B cell (primary cell): ENCODE data around the gene RIBC2. TPM values are rescaled to one million over a fixed set of nuclear protein-coding genes. Genes with fewer than 3 reads are reported as not detected.
"Not testable (repeated sequence)": the region's sequence is repeated elsewhere in the genome, so short reads cannot be mapped to it uniquely, and the experiment has no call there.

ENCODE experiments used
- ATAC-seq: fragments of 200-7000 bp; cut with Tn5 transposase; one replicate; pipeline ENCODE4 v1.10.0; 2021; ENCODE audit warnings: low read depth, mild to moderate bottlenecking, moderate number of reproducible peaks, moderate library complexity
- CTCF ChIA-PET: fragments of 350-600 bp; sonication (Branson Sonifier 250); formaldehyde crosslinking; loops from one replicate; lab custom pipeline; 2021; ENCODE audit warnings: antibody characterized with exemption, inconsistent platforms; lab: Charles Lee
- POLR2A ChIA-PET: fragments of 350-600 bp; sonication (Branson Sonifier 250); formaldehyde crosslinking; loops from one replicate; lab custom pipeline; 2021; ENCODE audit warnings: antibody characterized with exemption; lab: Charles Lee
- DNase-seq: peaks from one replicate; pipeline ENCODE4 v3.0.0; 2013
- H2AFZ ChIP-seq: 2 replicates; pipeline ENCODE4 v1.6.1; 2012; ENCODE audit warnings: mild to moderate bottlenecking, low read depth, low read length; ENCODE audit not compliant: insufficient read depth, poor library complexity, severe bottlenecking
- H3K27ac ChIP-seq, 2 donors: 1 replicate in 1 of 2; 2 replicates in 1 of 2; pipeline ENCODE4 v1.5.1; 2012 to 2013; ENCODE audit warnings: low read length in 2 of 2, mild to moderate bottlenecking in 2 of 2, moderate library complexity in 1 of 2
- H3K27me3 ChIP-seq, 4 experiments: fragments of 200-600 bp in 1 of 4; sonication (generic) in 1 of 4; replicated peaks in 1 of 4; 1 replicate in 2 of 4; 2 replicates in 2 of 4; pipeline versions ENCODE4 v1.6.1 to v1.7.0; 2013 to 2016; ENCODE audit warnings: low read length in 3 of 4, mild to moderate bottlenecking in 2 of 4, mixed read lengths in 1 of 4, moderate library complexity in 1 of 4; ENCODE audit not compliant: insufficient read depth in 4 of 4, control insufficient read depth in 3 of 4; ENCODE audit errors: control extremely low read depth in 1 of 4
- H3K36me3 ChIP-seq, 2 experiments: replicated peaks in 1 of 2; 1 replicate in 1 of 2; 2 replicates in 1 of 2; pipeline versions ENCODE4 v1.6.1 to v1.7.1; 2013; ENCODE audit warnings: low read length in 1 of 2; ENCODE audit not compliant: insufficient read depth in 2 of 2, control insufficient read depth in 1 of 2; ENCODE audit errors: control extremely low read depth in 1 of 2, extremely low read depth in 1 of 2
- H3K4me1 ChIP-seq, 2 donors: fragments of 200-600 bp in 1 of 2; sonication (generic) in 1 of 2; 1 replicate in 1 of 2; 2 replicates in 1 of 2; pipeline versions ENCODE4 v1.5.1 to v1.6.1; 2013 to 2017; ENCODE audit warnings: low read length in 2 of 2; ENCODE audit not compliant: control insufficient read depth in 2 of 2, insufficient read depth in 2 of 2
- H3K4me2 ChIP-seq: replicated peaks from 2 replicates; pipeline ENCODE3; 2012; ENCODE audit warnings: mild to moderate bottlenecking, low read depth, low read length; ENCODE audit not compliant: poor library complexity, severe bottlenecking
- H3K4me3 ChIP-seq, 5 experiments: fragments of 200-600 bp in 1 of 5; sonication (generic) in 1 of 5; 1 replicate in 3 of 5; 2 replicates in 2 of 5; pipeline versions ENCODE4 v1.5.1 to v1.7.0; 2011 to 2016; ENCODE audit warnings: low read length in 4 of 5, mild to moderate bottlenecking in 4 of 5, low read depth in 2 of 5, control low read depth in 1 of 5, moderate library complexity in 1 of 5; ENCODE audit not compliant: insufficient read depth in 1 of 5; ENCODE audit errors: control extremely low read depth in 1 of 5, extremely low read depth in 1 of 5
- H3K79me2 ChIP-seq: fragments of 200-600 bp; sonication (generic); one replicate; pipeline ENCODE4 v1.6.0; 2016; ENCODE audit warnings: low read length; ENCODE audit not compliant: control insufficient read depth, insufficient read depth
- H3K9ac ChIP-seq: fragments of 200-600 bp; sonication (generic); 2 replicates; pipeline ENCODE4 v1.6.1; 2017; ENCODE audit warnings: mild to moderate bottlenecking, low read length, moderate library complexity
- H3K9me3 ChIP-seq, 3 donors: one replicate each; pipeline versions ENCODE4 v1.6.1 to v1.7.1; 2013; ENCODE audit warnings: low read length in 2 of 3; ENCODE audit not compliant: control insufficient read depth in 2 of 3, insufficient read depth in 1 of 3; ENCODE audit errors: control extremely low read depth in 1 of 3
- H4K20me1 ChIP-seq: 2 replicates; pipeline ENCODE4 v1.6.0; 2012; ENCODE audit warnings: mild to moderate bottlenecking, low read length; ENCODE audit not compliant: insufficient read depth, control insufficient read depth, poor library complexity, severe bottlenecking
- H3K27ac Mint-ChIP-seq: one replicate; pipeline ENCODE4 v1.8.0; 2021; ENCODE audit warnings: mixed read lengths
- H3K27me3 Mint-ChIP-seq: one replicate; pipeline ENCODE4 v1.8.0; 2021; ENCODE audit warnings: mixed read lengths
- H3K4me1 Mint-ChIP-seq: one replicate; pipeline ENCODE4 v1.8.0; 2021; ENCODE audit warnings: mixed read lengths
- H3K4me3 Mint-ChIP-seq: one replicate; pipeline ENCODE4 v1.8.0; 2021; ENCODE audit warnings: mixed read lengths
- H3K9me3 Mint-ChIP-seq: one replicate; pipeline ENCODE4 v1.8.0; 2022; ENCODE audit warnings: mixed read lengths; ENCODE audit not compliant: insufficient read depth
- EZH2 ChIP-seq: IDR thresholded peaks from 2 replicates; pipeline ENCODE4 v1.6.1; 2012; ENCODE audit warnings: borderline replicate concordance, low read depth, mild to moderate bottlenecking, moderate library complexity, low read length; ENCODE audit not compliant: insufficient read depth, poor library complexity, severe bottlenecking
- WGBS: methylation state at CpG from one replicate; pipeline ENCODE4 v1.1.5; 2013; ENCODE audit warnings: missing lambda C conversion rate; ENCODE audit not compliant: insufficient coverage; 5-methylcytosine and 5-hydroxymethylcytosine counted together
- intact Hi-C: fragments of 100-400 bp; cut with micrococcal nuclease; formaldehyde crosslinking; loops from one replicate; pipeline ENCODE4 v1.10.0; 2022
- polyA plus RNA-seq: library from polyadenylated mRNA; depleted of rRNA; stranded (reverse); fragments of >200 nt; gene quantifications from 2 replicates; pipeline ENCODE4 v1.2.3, GENCODE V29; 2012
- total RNA-seq, 2 donors: library from RNA; stranded (reverse); fragments of 120-200 nt in 1 of 2; gene quantifications; 1 replicate in 1 of 2; 2 replicates in 1 of 2; pipeline versions ENCODE4 v1.2.3 to v1.2.4, GENCODE V29; 2013 to 2022
- TF ChIP-seq, protein P1 (sequence below): fragments of 200-600 bp; IDR thresholded peaks from one replicate; pipeline ENCODE4 v1.8.0; 2022; ENCODE audit warnings: antibody characterized with exemption, mild to moderate bottlenecking

Gene RIBC2
- total and polyA plus RNA-seq, 2 donors (not counting 1 experiment from before 2014, with no cell fraction given): not detected

DNA sequence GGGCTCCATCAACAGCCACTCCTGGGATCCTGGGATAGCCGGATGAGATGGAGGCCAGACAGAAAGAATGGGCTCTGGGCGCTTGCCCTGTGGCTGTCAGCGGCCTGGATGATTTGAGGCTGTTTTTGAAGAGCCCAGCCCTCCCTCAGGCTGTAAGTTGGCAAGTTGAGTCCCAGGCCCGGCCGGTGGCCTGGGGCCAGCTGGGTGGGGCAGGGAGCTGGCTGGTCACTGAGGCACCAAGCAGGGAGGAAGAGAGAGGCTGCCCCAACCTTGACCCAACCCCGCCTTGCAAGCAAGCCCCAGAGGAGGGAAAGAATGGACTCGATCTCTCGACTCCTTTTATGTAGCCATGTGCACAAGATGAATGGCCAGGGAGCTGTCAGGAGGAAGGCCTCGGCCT is 34.9 kb downstream of the RIBC2 start:
- ATAC-seq: no peak
- H3K27me3 Mint-ChIP-seq: peaks cover 10% of the 10 kb centered on the region
- Histone ChIP-seq H2AFZ (no peak overlapping the region), H3K4me3 (no peak overlapping the region), H3K36me3 (no peaks in the 10 kb centered on the region), H3K4me1 (no peaks in the 10 kb centered on the region), H3K9me3 (no peaks in the 10 kb centered on the region), H3K79me2 (no peaks in the 10 kb centered on the region), H3K9ac (no peak overlapping the region), H3K27ac (no peak overlapping the region), H4K20me1 (no peaks in the 10 kb centered on the region), H3K27me3 (peaks cover 0 to 5% (median 1%) of the 10 kb centered on the region in 4 experiments), H3K4me2 (no peak overlapping the region)
- no peak for TF ChIP-seq EZH2
- TF ChIP-seq, protein P1, sequence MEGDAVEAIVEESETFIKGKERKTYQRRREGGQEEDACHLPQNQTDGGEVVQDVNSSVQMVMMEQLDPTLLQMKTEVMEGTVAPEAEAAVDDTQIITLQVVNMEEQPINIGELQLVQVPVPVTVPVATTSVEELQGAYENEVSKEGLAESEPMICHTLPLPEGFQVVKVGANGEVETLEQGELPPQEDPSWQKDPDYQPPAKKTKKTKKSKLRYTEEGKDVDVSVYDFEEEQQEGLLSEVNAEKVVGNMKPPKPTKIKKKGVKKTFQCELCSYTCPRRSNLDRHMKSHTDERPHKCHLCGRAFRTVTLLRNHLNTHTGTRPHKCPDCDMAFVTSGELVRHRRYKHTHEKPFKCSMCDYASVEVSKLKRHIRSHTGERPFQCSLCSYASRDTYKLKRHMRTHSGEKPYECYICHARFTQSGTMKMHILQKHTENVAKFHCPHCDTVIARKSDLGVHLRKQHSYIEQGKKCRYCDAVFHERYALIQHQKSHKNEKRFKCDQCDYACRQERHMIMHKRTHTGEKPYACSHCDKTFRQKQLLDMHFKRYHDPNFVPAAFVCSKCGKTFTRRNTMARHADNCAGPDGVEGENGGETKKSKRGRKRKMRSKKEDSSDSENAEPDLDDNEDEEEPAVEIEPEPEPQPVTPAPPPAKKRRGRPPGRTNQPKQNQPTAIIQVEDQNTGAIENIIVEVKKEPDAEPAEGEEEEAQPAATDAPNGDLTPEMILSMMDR: no peak
- H3K4me1 Mint-ChIP-seq: no peaks in the 10 kb centered on the region
- WGBS: 91% methylated on average over 8 of the region's 9 CpGs
- ChIA-PET POLR2A (no interaction called here), CTCF (interaction anchor here (0.7 kb wide), 1 partner anchor 404 kb away, joined by 4 read pairs; no protein-coding TSS in a partner anchor)
- no peak overlapping the region for H3K4me3 Mint-ChIP-seq
- DNase-seq: no peak
- intact Hi-C loops: no loop called here
- no peaks in the 10 kb centered on the region for H3K9me3 Mint-ChIP-seq
- H3K27ac Mint-ChIP-seq: no peak overlapping the region

GRCh38 chr22:45449442-45449841 is 35.9 kb downstream of the RIBC2 start:
- H3K9ac ChIP-seq, CTCF ChIA-PET, H3K4me1 ChIP-seq, H3K79me2 ChIP-seq, H3K9me3 ChIP-seq, H3K4me3 Mint-ChIP-seq, H3K36me3 ChIP-seq, ATAC-seq, H3K4me2 ChIP-seq, POLR2A ChIA-PET, DNase-seq, H2AFZ ChIP-seq, H3K4me3 ChIP-seq, H3K27ac Mint-ChIP-seq, H3K9me3 Mint-ChIP-seq, H3K27me3 ChIP-seq, H3K27ac ChIP-seq, intact Hi-C loops, H3K4me1 Mint-ChIP-seq, H4K20me1 ChIP-seq: not testable (repeated sequence)
- 93% methylated on average over 2 of the region's 5 CpGs for WGBS
- H3K27me3 Mint-ChIP-seq: peaks cover 10% of the 10 kb centered on the region
